AML-193 (cell line): ENCODE measurements around the gene C16orf90.

Experiments used
- DNase-seq, 2 experiments: peaks; one replicate each; lab custom pipeline; 2025; lab: John Stamatoyannopoulos, UW

The C16orf90 gene

DNA sequence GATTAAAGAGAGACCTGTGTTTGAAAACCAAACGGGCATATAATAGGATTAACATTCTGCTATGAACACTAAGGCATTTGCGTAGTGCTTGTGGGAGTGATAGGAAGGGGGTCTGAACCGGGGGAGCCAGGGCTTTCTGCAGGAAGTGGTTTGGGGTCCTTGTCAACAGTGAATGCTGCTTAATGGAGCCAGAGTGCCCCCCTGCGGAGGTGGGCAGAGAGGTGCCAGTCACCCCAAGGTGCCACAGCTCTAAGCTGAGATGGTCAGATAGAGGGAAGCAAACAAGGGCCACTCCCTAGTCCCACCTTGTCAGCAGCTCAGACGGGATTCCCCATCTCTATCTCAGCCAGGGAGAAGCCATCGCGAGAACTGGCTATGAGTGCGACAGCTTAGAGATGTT lies 34.1 kb downstream of the C16orf90 start:
- DNase-seq, result no peak

GRCh38 chr16:3460585-3460984 lies 34.7 kb downstream of the C16orf90 start:
- DNase-seq, result no peak

- no peak for DNase-seq
Measured at GRCh38 chr16:3460121-3460520, 35.2 kb downstream of the C16orf90 start.

DNA sequence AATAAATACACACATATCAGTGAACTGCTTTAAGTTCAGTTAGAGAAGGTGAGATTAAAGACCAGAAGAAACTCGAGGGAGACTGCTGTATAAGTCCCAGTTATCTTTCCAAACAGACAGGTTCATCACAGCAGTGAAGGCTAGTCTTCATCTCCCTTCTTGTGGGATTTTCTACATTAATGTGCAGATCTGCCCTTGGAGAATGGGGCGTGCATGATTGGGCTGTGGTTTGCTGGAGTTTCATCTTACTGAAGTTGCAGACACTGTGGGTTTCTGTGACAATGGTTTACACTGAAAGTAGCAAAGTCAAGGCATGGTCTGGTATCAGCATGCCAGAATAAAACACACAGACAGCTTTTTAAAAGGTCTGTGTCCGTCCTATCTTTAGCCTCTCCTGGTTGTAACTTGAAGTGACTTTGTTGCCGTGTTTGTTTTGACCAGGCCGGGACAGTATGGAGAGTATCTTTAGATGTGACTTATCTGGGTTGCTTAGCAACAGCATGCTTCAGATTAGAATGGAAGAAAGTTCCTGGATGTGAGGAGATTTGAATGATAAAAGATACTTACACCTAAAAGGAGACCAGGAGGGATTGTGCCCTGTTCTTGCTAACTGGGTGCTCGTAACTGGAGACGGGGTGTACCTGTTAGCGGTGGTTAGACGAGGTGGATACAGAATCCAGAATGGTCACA lies 35.7 kb downstream of the C16orf90 start:
- DNase-seq, result no peak

- peak; percentile 5 to 14 for DNase-seq
Measured at GRCh38 chr16:3458852-3459361, 36.4 kb downstream of the C16orf90 start.

- peak in 1 of 2 experiments; percentile 7 for DNase-seq
Measured at GRCh38 chr16:3458278-3458851, 36.9 kb downstream of the C16orf90 start.

GRCh38 chr16:3457434-3458252 lies 37.6 kb downstream of the C16orf90 start:
- peak; percentile 76 to 87 for DNase-seq

DNA sequence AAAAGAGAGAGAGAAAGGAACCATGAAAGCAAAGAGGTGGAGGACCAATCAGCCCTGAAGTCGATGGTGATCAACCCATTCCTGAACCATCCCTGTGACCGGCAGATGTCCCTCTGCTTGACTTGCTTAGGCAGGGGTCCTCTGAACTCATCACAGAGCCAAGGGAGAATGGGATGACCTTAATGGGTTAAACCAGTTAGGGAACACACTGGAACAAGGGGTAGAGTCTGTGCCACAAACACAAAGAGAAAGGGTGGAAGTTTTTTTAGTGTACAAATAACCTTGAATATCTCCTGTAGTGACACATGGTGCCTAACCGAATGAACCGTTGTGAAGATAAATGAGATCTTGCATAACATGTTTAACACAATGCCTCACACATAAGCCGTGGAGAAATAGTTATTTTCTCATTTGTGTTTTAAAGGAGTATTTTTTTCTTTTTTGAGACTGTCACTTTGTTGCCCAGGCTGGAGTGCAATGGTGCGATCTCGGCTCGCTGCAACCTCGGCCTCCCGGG lies 40.6 kb downstream of the C16orf90 start:
- DNase-seq, result no peak

DNA sequence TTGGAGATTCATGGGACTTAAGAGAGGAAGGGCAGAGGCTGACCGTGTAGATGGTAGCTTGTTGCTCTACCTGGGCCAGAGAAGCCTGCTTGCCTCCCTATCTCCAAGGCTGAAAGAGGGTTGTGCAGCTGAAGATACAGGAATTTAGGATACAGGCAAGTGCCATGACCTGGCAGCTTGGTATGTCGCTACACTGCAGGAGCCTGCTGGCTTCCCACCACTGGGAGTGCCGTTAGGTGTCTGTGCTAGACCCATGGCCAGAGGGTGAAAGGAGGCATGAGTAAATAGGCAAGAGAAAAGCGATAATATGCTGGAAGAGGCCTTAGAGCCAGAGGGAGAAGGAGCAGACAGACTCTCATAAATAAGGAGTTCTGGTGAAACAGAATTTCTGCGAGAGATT lies 41.2 kb downstream of the C16orf90 start:
- no peak for DNase-seq

- peak; percentile 16 to 37 for DNase-seq
Measured at GRCh38 chr16:3444032-3444388, 51.3 kb downstream of the C16orf90 start.
